ENCODE results near the gene CXCL17.

Gene CXCL17

GRCh38 chr19:42423462-42424344 is 19.0 kb downstream of the CXCL17 start:
- peak overlapping the region; percentile 64 for H3K4me3 ChIP-seq (replicated peaks; ENCODE audit: low read depth, low read length)
- peak; percentile 93 for DNase-seq (ENCODE audit: low read depth)
- TF ChIP-seq CTCF (IDR thresholded peaks at IDR 0.05; ENCODE audit: low read length, missing control alignments) = no peak

GRCh38 chr19:42422901-42423461 is 19.8 kb downstream of the CXCL17 start:
- H3K4me3 ChIP-seq (replicated peaks; ENCODE audit: low read depth, low read length) = peak overlapping the region; percentile 64
- no peak for DNase-seq (ENCODE audit: low read depth)

GRCh38 chr19:42422092-42422900 is 20.4 kb downstream of the CXCL17 start:
- peak overlapping the region; percentile 64 for H3K4me3 ChIP-seq (replicated peaks; ENCODE audit: low read depth, low read length)
- TF ChIP-seq CTCF (IDR thresholded peaks at IDR 0.05; ENCODE audit: low read length, missing control alignments) = no peak
- no peak for DNase-seq (ENCODE audit: low read depth)

More at GRCh38 chr19:42422901-42423461, 19.8 kb downstream of the CXCL17 start:
- no peak for TF ChIP-seq CTCF (IDR thresholded peaks at IDR 0.05; ENCODE audit: low read length, missing control alignments)

- no peak for DNase-seq (ENCODE audit: low read depth)
- TF ChIP-seq CTCF (IDR thresholded peaks at IDR 0.05; ENCODE audit: low read length, missing control alignments) = no peak
- no peak overlapping the region for H3K4me3 ChIP-seq (replicated peaks; ENCODE audit: low read depth, low read length)
Observed at GRCh38 chr19:42421591-42422031, 21.1 kb downstream of the CXCL17 start.

GRCh38 chr19:42421101-42421500 is 21.6 kb downstream of the CXCL17 start:
- no peak overlapping the region for H3K4me3 ChIP-seq (replicated peaks; ENCODE audit: low read depth, low read length)
- TF ChIP-seq CTCF (IDR thresholded peaks at IDR 0.05; ENCODE audit: low read length, missing control alignments) = no peak
- DNase-seq (ENCODE audit: low read depth) = no peak

GRCh38 chr19:42420055-42420544 is 22.6 kb downstream of the CXCL17 start:
- peak; percentile 52 for DNase-seq (ENCODE audit: low read depth)
- TF ChIP-seq CTCF (IDR thresholded peaks at IDR 0.05; ENCODE audit: low read length, missing control alignments) = peak; percentile 63
- H3K4me3 ChIP-seq (replicated peaks; ENCODE audit: low read depth, low read length) = no peak overlapping the region
